ENCODE measurements around the gene GYG2.

DNA sequence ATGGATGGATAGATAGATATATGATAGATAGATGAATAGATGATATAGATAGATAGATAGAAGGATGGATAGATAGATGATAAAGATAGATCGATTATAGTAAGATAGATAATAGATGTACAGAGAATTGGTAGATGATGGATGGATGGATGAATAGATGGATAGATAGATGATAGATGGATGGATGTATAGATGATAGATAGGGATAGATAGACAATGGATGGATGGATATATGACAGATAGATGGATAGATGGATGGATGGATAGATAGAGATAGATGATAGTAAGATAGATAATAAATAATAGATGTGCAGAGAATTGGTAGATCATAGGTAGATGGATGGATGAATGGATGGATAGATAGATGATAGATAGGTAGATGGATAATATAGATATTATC lies 12.2 kb downstream of the GYG2 start:
- TF ChIP-seq, protein P1, sequence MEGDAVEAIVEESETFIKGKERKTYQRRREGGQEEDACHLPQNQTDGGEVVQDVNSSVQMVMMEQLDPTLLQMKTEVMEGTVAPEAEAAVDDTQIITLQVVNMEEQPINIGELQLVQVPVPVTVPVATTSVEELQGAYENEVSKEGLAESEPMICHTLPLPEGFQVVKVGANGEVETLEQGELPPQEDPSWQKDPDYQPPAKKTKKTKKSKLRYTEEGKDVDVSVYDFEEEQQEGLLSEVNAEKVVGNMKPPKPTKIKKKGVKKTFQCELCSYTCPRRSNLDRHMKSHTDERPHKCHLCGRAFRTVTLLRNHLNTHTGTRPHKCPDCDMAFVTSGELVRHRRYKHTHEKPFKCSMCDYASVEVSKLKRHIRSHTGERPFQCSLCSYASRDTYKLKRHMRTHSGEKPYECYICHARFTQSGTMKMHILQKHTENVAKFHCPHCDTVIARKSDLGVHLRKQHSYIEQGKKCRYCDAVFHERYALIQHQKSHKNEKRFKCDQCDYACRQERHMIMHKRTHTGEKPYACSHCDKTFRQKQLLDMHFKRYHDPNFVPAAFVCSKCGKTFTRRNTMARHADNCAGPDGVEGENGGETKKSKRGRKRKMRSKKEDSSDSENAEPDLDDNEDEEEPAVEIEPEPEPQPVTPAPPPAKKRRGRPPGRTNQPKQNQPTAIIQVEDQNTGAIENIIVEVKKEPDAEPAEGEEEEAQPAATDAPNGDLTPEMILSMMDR (IDR thresholded peaks at IDR 0.05), result no peak
- TF ChIP-seq POLR2A (IDR thresholded peaks at IDR 0.05) (no peak), POLR2AphosphoS5 (IDR thresholded peaks at IDR 0.05) (no peak), EP300 (IDR thresholded peaks at IDR 0.05) (no peak)
